K562 (cell line): Measurements from ENCODE around the gene SESN3. TPM values are rescaled to one million over a fixed set of nuclear protein-coding genes. Genes with fewer than 3 reads are reported as not detected.

ENCODE experiments used
- ATF3 ChIP-seq, 2 experiments: fragments of 450-650 bp in 1 of 2; sonication (generic) in 1 of 2; formaldehyde crosslinking in 1 of 2; IDR thresholded peaks in 1 of 2; conservative IDR thresholded peaks in 1 of 2; 2 replicates each; pipeline versions ENCODE4 v1.6.1 to v1.8.1; 2016 to 2023; ENCODE audit warnings: mild to moderate bottlenecking in 2 of 2, moderate library complexity in 2 of 2, inconsistent platforms in 1 of 2, missing genetic modification reagents in 1 of 2
- CHD7 ChIP-seq: fragments of 200-600 bp; sonication (generic); IDR thresholded peaks from one replicate; pipeline ENCODE4 v1.6.1; 2012; ENCODE audit warnings: mild to moderate bottlenecking, low read depth, low read length, inconsistent platforms
- polyA plus RNA-seq, 8 experiments: library from polyadenylated mRNA; depleted of rRNA in 4 of 8; stranded (reverse) in 5 of 8; unstranded in 3 of 8; fragments of >200 nt; fragmentation: Nextera tagmentation in 2 of 8; fragmentation: Illumina TruSeq in 1 of 8; extraction: Ambion mirVana in 2 of 8; extraction: Trizol in 1 of 8; gene quantifications; 2 replicates each; pipeline versions ENCODE4 v1.2.1 to v1.2.3, GENCODE V29; 2011 to 2014; ENCODE audit warnings: inconsistent platforms in 1 of 8, missing spikeins in 1 of 8
- total RNA-seq, 7 experiments: library from RNA; depleted of rRNA in 6 of 7; stranded (reverse); fragments of >200 nt in 6 of 7; fragmentation: Illumina TruSeq in 2 of 7; extraction: Trizol in 2 of 7; gene quantifications; 2 replicates each; pipeline versions ENCODE4 v1.2.1 to v1.2.3, GENCODE V29; 2011 to 2021; ENCODE audit warnings: low replicate concordance in 1 of 7

SESN3 gene
- total and polyA plus RNA-seq, 9 of the 15 experiments (the other 6 are each of a cell fraction or from before 2014, with no cell fraction given), result 0.44 to 2.6 (median 1.5) TPM

GRCh38 chr11:95150956-95151684, 79.9 kb downstream of the SESN3 start (continued):
- no peak for TF ChIP-seq CHD7
- peak; percentile 30 for TF ChIP-seq ATF3 (IDR thresholded peaks at IDR 0.05)
- TF ChIP-seq ATF3 (CRISPR knock-in tag; conservative IDR thresholded peaks at IDR 0.05), result no peak
- TF ChIP-seq, all 486 proteins: peak for 23
